Measurements from ENCODE around the gene AMBRA1. TPM values are rescaled to one million over a fixed set of nuclear protein-coding genes. Genes with fewer than 3 reads are reported as not detected.

AMBRA1 gene
- total RNA-seq, 6 experiments from 2014 or later: 23.2 to 25.9 (median 24.4) TPM

DNA sequence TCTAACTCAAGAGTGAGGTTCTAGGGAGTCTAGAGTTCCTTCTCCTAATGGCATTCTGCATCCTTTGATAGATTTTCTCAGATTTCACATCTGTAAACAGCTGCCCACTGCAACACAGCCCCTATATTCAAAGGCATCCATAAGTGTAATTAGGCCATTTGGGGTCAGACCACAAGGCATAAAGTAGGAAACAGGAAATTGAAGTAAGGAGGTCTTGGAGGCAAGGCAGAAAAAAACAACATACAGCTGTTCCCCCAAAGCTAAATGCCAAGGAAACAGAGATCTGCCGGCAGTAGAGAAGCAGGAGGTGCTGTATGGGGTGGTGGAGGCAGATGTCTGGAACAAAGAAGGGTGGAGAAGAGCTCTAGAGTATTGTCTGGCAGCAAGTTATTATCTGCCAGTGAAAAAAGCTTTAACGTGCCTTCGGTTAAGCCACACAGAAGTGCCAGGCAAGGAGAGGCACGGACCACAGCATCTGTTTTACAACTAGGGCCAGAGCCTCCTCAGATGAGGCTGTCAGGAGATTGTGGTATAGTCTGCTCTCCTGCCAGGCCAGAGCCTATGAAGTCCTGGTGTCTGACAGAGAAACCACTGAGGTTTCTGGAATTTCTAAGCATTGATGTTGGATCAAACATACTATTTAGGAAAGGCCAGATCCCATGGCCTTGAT, 102.0 kb downstream of the AMBRA1 start:
- TF ChIP-seq, protein P1, sequence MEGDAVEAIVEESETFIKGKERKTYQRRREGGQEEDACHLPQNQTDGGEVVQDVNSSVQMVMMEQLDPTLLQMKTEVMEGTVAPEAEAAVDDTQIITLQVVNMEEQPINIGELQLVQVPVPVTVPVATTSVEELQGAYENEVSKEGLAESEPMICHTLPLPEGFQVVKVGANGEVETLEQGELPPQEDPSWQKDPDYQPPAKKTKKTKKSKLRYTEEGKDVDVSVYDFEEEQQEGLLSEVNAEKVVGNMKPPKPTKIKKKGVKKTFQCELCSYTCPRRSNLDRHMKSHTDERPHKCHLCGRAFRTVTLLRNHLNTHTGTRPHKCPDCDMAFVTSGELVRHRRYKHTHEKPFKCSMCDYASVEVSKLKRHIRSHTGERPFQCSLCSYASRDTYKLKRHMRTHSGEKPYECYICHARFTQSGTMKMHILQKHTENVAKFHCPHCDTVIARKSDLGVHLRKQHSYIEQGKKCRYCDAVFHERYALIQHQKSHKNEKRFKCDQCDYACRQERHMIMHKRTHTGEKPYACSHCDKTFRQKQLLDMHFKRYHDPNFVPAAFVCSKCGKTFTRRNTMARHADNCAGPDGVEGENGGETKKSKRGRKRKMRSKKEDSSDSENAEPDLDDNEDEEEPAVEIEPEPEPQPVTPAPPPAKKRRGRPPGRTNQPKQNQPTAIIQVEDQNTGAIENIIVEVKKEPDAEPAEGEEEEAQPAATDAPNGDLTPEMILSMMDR (IDR thresholded peaks at IDR 0.05): no peak
- 0 out of 2 replicates have a peak, but pooled peaks cover 4% of the 10 kb centered on the region for H3K36me3 Mint-ChIP-seq (ENCODE audit: low read depth)
- no peaks in the 10 kb centered on the region for H3K9me3 Mint-ChIP-seq
- DNase-seq: no peak
- H3K4me3 Mint-ChIP-seq: no peak overlapping the region
- no peak overlapping the region for H3K27ac Mint-ChIP-seq
- peaks cover 1% of the 10 kb centered on the region; the same call in 1 of the 2 replicates for H3K27me3 Mint-ChIP-seq (ENCODE audit: insufficient read depth)
- H3K4me1 Mint-ChIP-seq (ENCODE audit: low read depth): peaks cover 29% of the 10 kb centered on the region

DNA sequence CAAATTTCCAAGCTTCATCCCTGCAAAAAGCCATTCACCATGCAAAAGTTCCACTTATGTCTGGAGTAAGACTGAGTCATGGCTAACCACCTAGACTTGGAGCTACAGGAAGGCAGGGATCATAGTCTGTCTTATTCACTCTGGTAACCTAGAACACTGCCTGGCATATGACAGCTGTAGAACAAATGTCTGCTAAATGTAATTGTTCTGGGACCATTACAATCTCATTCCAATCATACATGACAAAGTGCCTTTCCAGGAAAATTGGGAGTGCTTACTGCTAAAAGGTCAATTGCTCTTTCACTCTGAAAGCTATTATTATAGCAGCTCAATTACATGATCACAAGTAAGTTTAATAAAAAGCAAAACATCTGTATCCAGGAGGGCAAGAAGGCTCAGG, 103.2 kb downstream of the AMBRA1 start:
- H3K27ac Mint-ChIP-seq: no peak overlapping the region
- peaks cover 29% of the 10 kb centered on the region for H3K4me1 Mint-ChIP-seq (ENCODE audit: low read depth)
- H3K27me3 Mint-ChIP-seq (ENCODE audit: insufficient read depth): peaks cover 1% of the 10 kb centered on the region; the same call in 1 of the 2 replicates
- H3K4me3 Mint-ChIP-seq: no peak overlapping the region; the same call in 1 of the 2 replicates
- H3K9me3 Mint-ChIP-seq: no peaks in the 10 kb centered on the region
- TF ChIP-seq, protein P1 (IDR thresholded peaks at IDR 0.05): no peak
- peak; percentile 32 for DNase-seq
- H3K36me3 Mint-ChIP-seq (ENCODE audit: low read depth): 0 out of 2 replicates have a peak, but pooled peaks cover 4% of the 10 kb centered on the region

DNA sequence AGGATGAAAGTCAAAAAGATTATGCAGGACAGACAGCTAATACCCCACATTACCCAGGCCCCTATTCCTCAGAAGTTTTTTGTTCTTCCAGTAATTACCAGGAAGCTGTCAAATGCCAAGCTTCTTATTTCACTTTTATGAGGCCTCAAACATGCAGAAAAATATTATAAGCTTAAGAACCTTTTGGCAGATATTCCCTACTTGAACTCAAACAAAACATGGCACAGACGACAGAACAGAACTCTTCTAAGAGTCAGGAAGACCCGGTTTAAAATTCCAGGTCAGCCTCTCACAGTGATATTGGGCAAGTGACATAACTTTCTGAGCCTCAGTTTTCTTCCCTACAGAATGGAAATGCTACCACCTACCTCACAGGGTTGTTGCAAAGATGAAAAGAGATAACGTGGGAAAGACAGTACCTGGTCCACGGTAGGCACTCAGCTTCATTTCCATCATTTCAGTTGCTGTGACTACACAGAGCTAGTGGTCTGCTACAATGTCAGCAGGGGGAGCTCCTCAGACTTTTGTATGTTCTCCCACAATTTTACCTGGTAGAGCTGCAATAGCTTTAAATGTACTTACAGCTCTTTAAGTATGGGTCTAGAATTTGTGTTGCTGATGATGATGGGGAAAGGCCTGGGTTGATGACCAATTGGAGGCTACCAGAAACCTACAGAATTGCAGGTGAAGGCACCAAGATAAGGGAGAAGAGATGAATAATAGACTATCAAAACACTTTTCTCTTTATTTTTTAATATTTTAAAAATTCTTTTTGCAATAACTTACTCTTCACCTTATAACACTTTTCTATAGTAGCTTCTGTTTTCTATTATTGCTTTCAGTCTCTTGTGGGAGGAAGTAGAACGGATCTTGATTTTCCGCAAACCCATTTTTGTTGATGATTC, 103.9 kb downstream of the AMBRA1 start:
- no peaks in the 10 kb centered on the region for H3K9me3 Mint-ChIP-seq
- no peak overlapping the region; the same call in 1 of the 2 replicates for H3K4me3 Mint-ChIP-seq
- H3K27me3 Mint-ChIP-seq (ENCODE audit: insufficient read depth): peaks cover 1% of the 10 kb centered on the region; the same call in 1 of the 2 replicates
- 0 out of 2 replicates have a peak, but pooled peaks cover 4% of the 10 kb centered on the region for H3K36me3 Mint-ChIP-seq (ENCODE audit: low read depth)
- H3K4me1 Mint-ChIP-seq (ENCODE audit: low read depth): peaks cover 29% of the 10 kb centered on the region
- peak overlapping the region; percentile 37; the same call in 1 of the 2 replicates for H3K27ac Mint-ChIP-seq
- DNase-seq: peak; percentile 39
- TF ChIP-seq, protein P1 (IDR thresholded peaks at IDR 0.05): peak; percentile 77

DNA sequence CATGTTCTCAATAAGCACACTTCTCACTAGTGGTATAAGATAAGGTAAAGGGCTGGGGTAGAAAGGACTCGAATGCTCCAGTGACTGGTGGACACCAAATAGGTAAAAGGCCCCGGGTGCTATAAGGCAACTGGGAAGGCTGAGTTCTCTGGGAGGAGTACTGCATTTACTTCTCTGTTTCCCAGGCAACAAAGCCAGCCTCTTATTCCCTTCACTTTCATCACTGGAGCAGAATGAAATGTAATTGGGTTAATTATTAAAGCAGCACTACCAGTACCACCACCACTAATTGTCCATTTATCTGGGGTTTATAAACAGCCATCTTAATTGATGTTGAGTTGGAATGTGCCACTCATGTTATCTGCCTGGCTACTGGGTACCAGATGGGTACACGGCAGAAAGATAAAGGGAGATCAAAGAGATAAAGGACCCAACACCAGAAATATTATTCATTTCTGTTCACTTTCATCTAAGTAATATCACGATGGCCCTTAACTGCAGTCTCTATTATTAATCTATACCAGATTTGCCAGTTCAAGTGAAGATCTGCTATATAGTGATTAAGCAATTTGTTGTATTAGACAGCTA, 107.9 kb downstream of the AMBRA1 start:
- H3K9me3 Mint-ChIP-seq: no peaks in the 10 kb centered on the region
- peaks cover 4% of the 10 kb centered on the region; the same call in 1 of the 2 replicates for H3K36me3 Mint-ChIP-seq (ENCODE audit: low read depth)
- no peaks in the 10 kb centered on the region; the same call in none of the 2 replicates for H3K27me3 Mint-ChIP-seq (ENCODE audit: insufficient read depth)
- no peak overlapping the region for H3K27ac Mint-ChIP-seq
- TF ChIP-seq, protein P1 (IDR thresholded peaks at IDR 0.05): no peak
- no peak overlapping the region for H3K4me3 Mint-ChIP-seq
- no peak for DNase-seq
- H3K4me1 Mint-ChIP-seq (ENCODE audit: low read depth): peaks cover 18% of the 10 kb centered on the region

DNA sequence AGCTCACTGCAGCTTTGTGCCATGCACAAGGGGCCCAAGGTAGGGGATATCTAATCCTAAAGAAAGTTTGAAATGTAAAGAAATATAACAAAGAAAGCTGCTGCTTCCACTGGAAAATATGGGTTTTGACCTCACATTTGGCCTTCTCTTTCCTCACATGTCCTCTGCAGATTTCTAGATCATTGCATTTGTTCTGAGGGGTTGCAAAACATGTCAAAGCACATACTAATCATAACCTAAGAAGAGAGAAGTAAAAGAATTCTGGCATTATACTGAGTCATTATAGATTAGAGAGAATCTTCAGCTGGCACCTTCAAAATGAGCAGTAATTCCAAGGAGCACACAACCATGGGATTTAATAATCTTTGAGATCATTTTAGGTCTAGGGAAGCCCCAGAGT, 109.7 kb downstream of the AMBRA1 start:
- H3K36me3 Mint-ChIP-seq (ENCODE audit: low read depth): no peaks in the 10 kb centered on the region; the same call in 1 of the 2 replicates
- TF ChIP-seq, protein P1 (IDR thresholded peaks at IDR 0.05): no peak
- no peaks in the 10 kb centered on the region; the same call in none of the 2 replicates for H3K27me3 Mint-ChIP-seq (ENCODE audit: insufficient read depth)
- no peak for DNase-seq
- no peaks in the 10 kb centered on the region for H3K4me1 Mint-ChIP-seq (ENCODE audit: low read depth)
- H3K4me3 Mint-ChIP-seq: no peak overlapping the region
- H3K27ac Mint-ChIP-seq: no peak overlapping the region
- no peaks in the 10 kb centered on the region for H3K9me3 Mint-ChIP-seq

Measured in HFFc6 (cell line).